ENCODE results near the gene JADE2. TPM values are rescaled to one million over a fixed set of nuclear protein-coding genes. Genes with fewer than 3 reads are reported as not detected.

JADE2 gene
- total and polyA plus RNA-seq, 2 experiments from 2014 or later = 16.2 to 40.8 TPM

DNA sequence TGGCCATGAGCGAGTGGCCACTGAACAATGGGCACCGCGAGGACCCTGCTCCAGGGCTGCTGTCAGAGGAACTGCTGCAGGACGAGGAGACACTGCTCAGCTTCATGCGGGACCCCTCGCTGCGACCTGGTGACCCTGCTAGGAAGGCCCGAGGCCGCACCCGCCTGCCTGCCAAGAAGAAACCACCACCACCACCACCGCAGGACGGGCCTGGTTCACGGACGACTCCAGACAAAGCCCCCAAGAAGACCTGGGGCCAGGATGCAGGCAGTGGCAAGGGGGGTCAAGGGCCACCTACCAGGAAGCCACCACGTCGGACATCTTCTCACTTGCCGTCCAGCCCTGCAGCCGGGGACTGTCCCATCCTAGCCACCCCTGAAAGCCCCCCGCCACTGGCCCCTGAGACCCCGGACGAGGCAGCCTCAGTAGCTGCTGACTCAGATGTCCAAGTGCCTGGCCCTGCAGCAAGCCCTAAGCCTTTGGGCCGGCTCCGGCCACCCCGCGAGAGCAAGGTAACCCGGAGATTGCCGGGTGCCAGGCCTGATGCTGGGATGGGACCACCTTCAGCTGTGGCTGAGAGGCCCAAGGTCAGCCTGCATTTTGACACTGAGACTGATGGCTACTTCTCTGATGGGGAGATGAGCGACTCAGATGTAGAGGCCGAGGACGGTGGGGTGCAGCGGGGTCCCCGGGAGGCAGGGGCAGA lies 53.3 kb downstream of the JADE2 start:
- H3K9me3 Mint-ChIP-seq = no peaks in the 10 kb centered on the region
- Histone ChIP-seq H2AFZ (no peak overlapping the region), H3K4me2 (no peak overlapping the region), H3K9me2 (ENCODE audit: insufficient read depth) (no peaks in the 10 kb centered on the region), H3K4me3 (no peak overlapping the region), H3F3A (replicated peaks; ENCODE audit: low read depth) (0 out of 2 replicates have a peak, but pooled peaks cover 12% of the 10 kb centered on the region), H3K79me2 (replicated peaks; ENCODE audit: insufficient read depth) (no peaks in the 10 kb centered on the region), H3K4me1 (ENCODE audit: insufficient read depth) (no peaks in the 10 kb centered on the region), H3K27me3 (ENCODE audit: insufficient read depth) (no peaks in the 10 kb centered on the region), H3K36me3 (ENCODE audit: insufficient read depth) (peaks cover 4% of the 10 kb centered on the region; the same call in 1 of the 2 replicates), H4K20me1 (replicated peaks; ENCODE audit: insufficient read depth) (peaks cover 4% of the 10 kb centered on the region; the same call in 1 of the 2 replicates), H3K27ac (ENCODE audit: low read depth) (no peak overlapping the region)
- DNase-seq (ENCODE audit: low spot score) = no peak
- no peak overlapping the region for H3K27ac Mint-ChIP-seq
- peaks cover 55% of the 10 kb centered on the region for H3K36me3 Mint-ChIP-seq (ENCODE audit: low read depth)
- TF ChIP-seq STAT1 (IDR thresholded peaks at IDR 0.05; ENCODE audit: unreplicated experiment) = no peak
- H3K4me3 Mint-ChIP-seq = no peak overlapping the region
- H3K4me1 Mint-ChIP-seq = peaks cover 18% of the 10 kb centered on the region; the same call in 2 of the 3 replicates
- ATAC-seq = no peak
- H3K27me3 Mint-ChIP-seq (ENCODE audit: insufficient read depth, low read depth, poor library complexity) = peaks cover 12% of the 10 kb centered on the region

DNA sequence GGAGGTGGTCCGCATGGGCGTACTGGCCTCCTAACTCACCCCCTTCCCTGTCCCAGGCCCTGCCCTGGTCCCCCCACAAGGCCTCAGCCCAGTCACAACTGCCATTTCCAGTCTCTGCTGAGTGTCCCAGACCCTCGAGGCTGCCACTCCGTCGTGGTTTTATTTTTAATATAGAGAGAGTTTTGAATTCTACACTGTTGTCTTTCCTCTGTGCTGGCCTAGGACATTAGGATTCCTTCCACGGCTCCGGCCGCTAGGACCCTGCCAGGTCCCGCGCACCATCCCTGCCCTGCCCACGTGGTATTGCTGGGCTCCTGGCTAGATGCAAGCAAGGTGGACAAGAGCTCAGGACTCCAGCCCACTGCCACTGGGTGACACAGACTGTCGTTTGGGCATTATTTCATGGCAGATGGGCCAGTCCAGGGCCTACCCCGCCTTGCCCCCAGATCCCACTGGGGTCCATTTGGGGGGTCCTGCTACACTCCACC lies 53.9 kb downstream of the JADE2 start:
- H3K4me1 Mint-ChIP-seq = peaks cover 18% of the 10 kb centered on the region; the same call in 2 of the 3 replicates
- peaks cover 4% of the 10 kb centered on the region; the same call in 1 of the 2 replicates for H4K20me1 ChIP-seq (replicated peaks; ENCODE audit: insufficient read depth)
- no peak overlapping the region for H2AFZ ChIP-seq
- H3F3A ChIP-seq (replicated peaks; ENCODE audit: low read depth) = 0 out of 2 replicates have a peak, but pooled peaks cover 12% of the 10 kb centered on the region
- no peaks in the 10 kb centered on the region for H3K9me2 ChIP-seq (ENCODE audit: insufficient read depth)
- peaks cover 4% of the 10 kb centered on the region; the same call in 1 of the 2 replicates for H3K36me3 ChIP-seq (ENCODE audit: insufficient read depth)
- no peak overlapping the region for H3K27ac ChIP-seq (ENCODE audit: low read depth)
- H3K4me2 ChIP-seq = no peak overlapping the region
- TF ChIP-seq ZNF114 (CRISPR knock-in tag; IDR thresholded peaks at IDR 0.05) (no peak), STAT1 (IDR thresholded peaks at IDR 0.05; ENCODE audit: unreplicated experiment) (no peak), EZH2phosphoT487 (IDR thresholded peaks at IDR 0.05; ENCODE audit: unreplicated experiment) (no peak), EZH2 (IDR thresholded peaks at IDR 0.05; ENCODE audit: low read depth, unreplicated experiment) (no peak)
- TF ChIP-seq, protein P1, sequence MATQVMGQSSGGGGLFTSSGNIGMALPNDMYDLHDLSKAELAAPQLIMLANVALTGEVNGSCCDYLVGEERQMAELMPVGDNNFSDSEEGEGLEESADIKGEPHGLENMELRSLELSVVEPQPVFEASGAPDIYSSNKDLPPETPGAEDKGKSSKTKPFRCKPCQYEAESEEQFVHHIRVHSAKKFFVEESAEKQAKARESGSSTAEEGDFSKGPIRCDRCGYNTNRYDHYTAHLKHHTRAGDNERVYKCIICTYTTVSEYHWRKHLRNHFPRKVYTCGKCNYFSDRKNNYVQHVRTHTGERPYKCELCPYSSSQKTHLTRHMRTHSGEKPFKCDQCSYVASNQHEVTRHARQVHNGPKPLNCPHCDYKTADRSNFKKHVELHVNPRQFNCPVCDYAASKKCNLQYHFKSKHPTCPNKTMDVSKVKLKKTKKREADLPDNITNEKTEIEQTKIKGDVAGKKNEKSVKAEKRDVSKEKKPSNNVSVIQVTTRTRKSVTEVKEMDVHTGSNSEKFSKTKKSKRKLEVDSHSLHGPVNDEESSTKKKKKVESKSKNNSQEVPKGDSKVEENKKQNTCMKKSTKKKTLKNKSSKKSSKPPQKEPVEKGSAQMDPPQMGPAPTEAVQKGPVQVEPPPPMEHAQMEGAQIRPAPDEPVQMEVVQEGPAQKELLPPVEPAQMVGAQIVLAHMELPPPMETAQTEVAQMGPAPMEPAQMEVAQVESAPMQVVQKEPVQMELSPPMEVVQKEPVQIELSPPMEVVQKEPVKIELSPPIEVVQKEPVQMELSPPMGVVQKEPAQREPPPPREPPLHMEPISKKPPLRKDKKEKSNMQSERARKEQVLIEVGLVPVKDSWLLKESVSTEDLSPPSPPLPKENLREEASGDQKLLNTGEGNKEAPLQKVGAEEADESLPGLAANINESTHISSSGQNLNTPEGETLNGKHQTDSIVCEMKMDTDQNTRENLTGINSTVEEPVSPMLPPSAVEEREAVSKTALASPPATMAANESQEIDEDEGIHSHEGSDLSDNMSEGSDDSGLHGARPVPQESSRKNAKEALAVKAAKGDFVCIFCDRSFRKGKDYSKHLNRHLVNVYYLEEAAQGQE (IDR thresholded peaks at IDR 0.05; ENCODE audit: unreplicated experiment) = no peak
- TF ChIP-seq, protein P2, sequence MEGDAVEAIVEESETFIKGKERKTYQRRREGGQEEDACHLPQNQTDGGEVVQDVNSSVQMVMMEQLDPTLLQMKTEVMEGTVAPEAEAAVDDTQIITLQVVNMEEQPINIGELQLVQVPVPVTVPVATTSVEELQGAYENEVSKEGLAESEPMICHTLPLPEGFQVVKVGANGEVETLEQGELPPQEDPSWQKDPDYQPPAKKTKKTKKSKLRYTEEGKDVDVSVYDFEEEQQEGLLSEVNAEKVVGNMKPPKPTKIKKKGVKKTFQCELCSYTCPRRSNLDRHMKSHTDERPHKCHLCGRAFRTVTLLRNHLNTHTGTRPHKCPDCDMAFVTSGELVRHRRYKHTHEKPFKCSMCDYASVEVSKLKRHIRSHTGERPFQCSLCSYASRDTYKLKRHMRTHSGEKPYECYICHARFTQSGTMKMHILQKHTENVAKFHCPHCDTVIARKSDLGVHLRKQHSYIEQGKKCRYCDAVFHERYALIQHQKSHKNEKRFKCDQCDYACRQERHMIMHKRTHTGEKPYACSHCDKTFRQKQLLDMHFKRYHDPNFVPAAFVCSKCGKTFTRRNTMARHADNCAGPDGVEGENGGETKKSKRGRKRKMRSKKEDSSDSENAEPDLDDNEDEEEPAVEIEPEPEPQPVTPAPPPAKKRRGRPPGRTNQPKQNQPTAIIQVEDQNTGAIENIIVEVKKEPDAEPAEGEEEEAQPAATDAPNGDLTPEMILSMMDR (conservative IDR thresholded peaks at IDR 0.05; ENCODE audit: low read depth in 2 of 2) = no peak
- TF ChIP-seq, protein P3, sequence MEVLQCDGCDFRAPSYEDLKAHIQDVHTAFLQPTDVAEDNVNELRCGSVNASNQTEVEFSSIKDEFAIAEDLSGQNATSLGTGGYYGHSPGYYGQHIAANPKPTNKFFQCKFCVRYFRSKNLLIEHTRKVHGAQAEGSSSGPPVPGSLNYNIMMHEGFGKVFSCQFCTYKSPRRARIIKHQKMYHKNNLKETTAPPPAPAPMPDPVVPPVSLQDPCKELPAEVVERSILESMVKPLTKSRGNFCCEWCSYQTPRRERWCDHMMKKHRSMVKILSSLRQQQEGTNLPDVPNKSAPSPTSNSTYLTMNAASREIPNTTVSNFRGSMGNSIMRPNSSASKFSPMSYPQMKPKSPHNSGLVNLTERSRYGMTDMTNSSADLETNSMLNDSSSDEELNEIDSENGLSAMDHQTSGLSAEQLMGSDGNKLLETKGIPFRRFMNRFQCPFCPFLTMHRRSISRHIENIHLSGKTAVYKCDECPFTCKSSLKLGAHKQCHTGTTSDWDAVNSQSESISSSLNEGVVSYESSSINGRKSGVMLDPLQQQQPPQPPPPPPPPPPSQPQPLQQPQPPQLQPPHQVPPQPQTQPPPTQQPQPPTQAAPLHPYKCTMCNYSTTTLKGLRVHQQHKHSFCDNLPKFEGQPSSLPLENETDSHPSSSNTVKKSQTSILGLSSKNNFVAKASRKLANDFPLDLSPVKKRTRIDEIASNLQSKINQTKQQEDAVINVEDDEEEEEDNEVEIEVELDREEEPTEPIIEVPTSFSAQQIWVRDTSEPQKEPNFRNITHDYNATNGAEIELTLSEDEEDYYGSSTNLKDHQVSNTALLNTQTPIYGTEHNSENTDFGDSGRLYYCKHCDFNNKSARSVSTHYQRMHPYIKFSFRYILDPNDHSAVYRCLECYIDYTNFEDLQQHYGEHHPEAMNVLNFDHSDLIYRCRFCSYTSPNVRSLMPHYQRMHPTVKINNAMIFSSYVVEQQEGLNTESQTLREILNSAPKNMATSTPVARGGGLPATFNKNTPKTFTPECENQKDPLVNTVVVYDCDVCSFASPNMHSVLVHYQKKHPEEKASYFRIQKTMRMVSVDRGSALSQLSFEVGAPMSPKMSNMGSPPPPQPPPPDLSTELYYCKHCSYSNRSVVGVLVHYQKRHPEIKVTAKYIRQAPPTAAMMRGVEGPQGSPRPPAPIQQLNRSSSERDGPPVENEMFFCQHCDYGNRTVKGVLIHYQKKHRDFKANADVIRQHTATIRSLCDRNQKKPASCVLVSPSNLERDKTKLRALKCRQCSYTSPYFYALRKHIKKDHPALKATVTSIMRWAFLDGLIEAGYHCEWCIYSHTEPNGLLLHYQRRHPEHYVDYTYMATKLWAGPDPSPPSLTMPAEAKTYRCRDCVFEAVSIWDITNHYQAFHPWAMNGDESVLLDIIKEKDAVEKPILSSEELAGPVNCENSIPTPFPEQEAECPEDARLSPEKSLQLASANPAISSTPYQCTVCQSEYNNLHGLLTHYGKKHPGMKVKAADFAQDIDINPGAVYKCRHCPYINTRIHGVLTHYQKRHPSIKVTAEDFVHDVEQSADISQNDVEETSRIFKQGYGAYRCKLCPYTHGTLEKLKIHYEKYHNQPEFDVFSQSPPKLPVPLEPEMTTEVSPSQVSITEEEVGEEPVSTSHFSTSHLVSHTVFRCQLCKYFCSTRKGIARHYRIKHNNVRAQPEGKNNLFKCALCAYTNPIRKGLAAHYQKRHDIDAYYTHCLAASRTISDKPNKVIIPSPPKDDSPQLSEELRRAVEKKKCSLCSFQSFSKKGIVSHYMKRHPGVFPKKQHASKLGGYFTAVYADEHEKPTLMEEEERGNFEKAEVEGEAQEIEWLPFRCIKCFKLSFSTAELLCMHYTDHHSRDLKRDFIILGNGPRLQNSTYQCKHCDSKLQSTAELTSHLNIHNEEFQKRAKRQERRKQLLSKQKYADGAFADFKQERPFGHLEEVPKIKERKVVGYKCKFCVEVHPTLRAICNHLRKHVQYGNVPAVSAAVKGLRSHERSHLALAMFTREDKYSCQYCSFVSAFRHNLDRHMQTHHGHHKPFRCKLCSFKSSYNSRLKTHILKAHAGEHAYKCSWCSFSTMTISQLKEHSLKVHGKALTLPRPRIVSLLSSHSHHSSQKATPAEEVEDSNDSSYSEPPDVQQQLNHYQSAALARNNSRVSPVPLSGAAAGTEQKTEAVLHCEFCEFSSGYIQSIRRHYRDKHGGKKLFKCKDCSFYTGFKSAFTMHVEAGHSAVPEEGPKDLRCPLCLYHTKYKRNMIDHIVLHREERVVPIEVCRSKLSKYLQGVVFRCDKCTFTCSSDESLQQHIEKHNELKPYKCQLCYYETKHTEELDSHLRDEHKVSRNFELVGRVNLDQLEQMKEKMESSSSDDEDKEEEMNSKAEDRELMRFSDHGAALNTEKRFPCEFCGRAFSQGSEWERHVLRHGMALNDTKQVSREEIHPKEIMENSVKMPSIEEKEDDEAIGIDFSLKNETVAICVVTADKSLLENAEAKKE (CRISPR knock-in tag; IDR thresholded peaks at IDR 0.05) = no peak
- no peaks in the 10 kb centered on the region for H3K27me3 ChIP-seq (ENCODE audit: insufficient read depth)
- no peaks in the 10 kb centered on the region for H3K79me2 ChIP-seq (replicated peaks; ENCODE audit: insufficient read depth)
- no peak overlapping the region for H3K4me3 Mint-ChIP-seq
- no peak overlapping the region for H3K27ac Mint-ChIP-seq
- ATAC-seq (no peak), DNase-seq (ENCODE audit: low spot score) (no peak)
- H3K4me1 ChIP-seq (ENCODE audit: insufficient read depth) = no peaks in the 10 kb centered on the region
- H3K36me3 Mint-ChIP-seq (ENCODE audit: low read depth) = peaks cover 50% of the 10 kb centered on the region
- H3K27me3 Mint-ChIP-seq (ENCODE audit: insufficient read depth, low read depth, poor library complexity) = peaks cover 13% of the 10 kb centered on the region
- no peaks in the 10 kb centered on the region for H3K9me3 Mint-ChIP-seq
- no peak overlapping the region for H3K4me3 ChIP-seq

Data from GM23338 (cell line).